ENCODE measurements around the gene P2RX1.

The P2RX1 gene

GRCh38 chr17:3915995-3916696 is at the start of gene P2RX1:
Gene P2RX1 (minus strand): TSS chr17:3916465. CDS start chr17:3916225, 240 bp downstream.
- DNase-seq, result peak; percentile 66

- DNase-seq, result peak; percentile 80
These were observed 49.0 kb upstream of the P2RX1 start for GRCh38 chr17:3965118-3965800.

GRCh38 chr17:3964203-3965117 is 48.2 kb upstream of the P2RX1 start, which contains the start of gene ATP2A3:
Gene ATP2A3 (minus strand): TSS chr17:3964437. CDS start chr17:3964291, 146 bp downstream.
- peak; percentile 76 for DNase-seq

GRCh38 chr17:3963237-3964201 is 47.3 kb upstream of the P2RX1 start:
- peak; percentile 76 for DNase-seq

GRCh38 chr17:3962965-3963236 is 46.6 kb upstream of the P2RX1 start:
- no peak for DNase-seq

GRCh38 chr17:3962217-3962964 is 46.1 kb upstream of the P2RX1 start:
- DNase-seq, result no peak

GRCh38 chr17:3961564-3962047 is 45.3 kb upstream of the P2RX1 start:
- peak; percentile 46 for DNase-seq

- DNase-seq, result no peak
These were observed 44.5 kb upstream of the P2RX1 start for GRCh38 chr17:3960764-3961163.

- no peak for DNase-seq
These were observed 43.8 kb upstream of the P2RX1 start for GRCh38 chr17:3959921-3960601.

- DNase-seq, result no peak
These were observed 43.1 kb upstream of the P2RX1 start for GRCh38 chr17:3959295-3959899.

GRCh38 chr17:3957735-3958599 is 41.7 kb upstream of the P2RX1 start:
- no peak for DNase-seq

- DNase-seq, result no peak
These were observed 40.7 kb upstream of the P2RX1 start for GRCh38 chr17:3956983-3957382.

GRCh38 chr17:3956327-3956957 is 40.2 kb upstream of the P2RX1 start:
- DNase-seq, result no peak

GRCh38 chr17:3955673-3955988 is 39.4 kb upstream of the P2RX1 start:
- DNase-seq, result no peak

GRCh38 chr17:3954976-3955672 is 38.9 kb upstream of the P2RX1 start:
- no peak for DNase-seq

GRCh38 chr17:3954086-3954485 is 37.8 kb upstream of the P2RX1 start:
- no peak for DNase-seq

GRCh38 chr17:3953542-3953941 is 37.3 kb upstream of the P2RX1 start:
- no peak for DNase-seq

GRCh38 chr17:3952186-3952585 is 35.9 kb upstream of the P2RX1 start:
- no peak for DNase-seq
